Heart left ventricle (tissue), 13 donors: ENCODE data around the gene PIP5K1B.

Source experiments
- POLR2A ChIP-seq, 2 donors: fragments of 450-650 bp; IDR thresholded peaks; one replicate each; pipeline ENCODE4 v1.6.1; 2017; ENCODE audit warnings: antibody characterized with exemption in 2 of 2, mild to moderate bottlenecking in 2 of 2, moderate library complexity in 2 of 2
- TF ChIP-seq, protein P1 (sequence below), 12 donors: fragments of 200-600 bp; sonication (generic) in 4 of 12; IDR thresholded peaks; one replicate each; pipeline versions ENCODE4 v1.5.0 to v1.8.0; 2018 to 2022; ENCODE audit warnings: antibody characterized with exemption in 12 of 12, mild to moderate bottlenecking in 5 of 12
- donor health status: ischemic (EF 13 %, LVEDD 7.1; RV severe dilation, severe dysfunction).
- donor health status: DM: no; HTN: yes; CAD: no.
- donor health status: DM: no; HTN: no; CAD: no.
- donor health status: ischemic (EF 25% LVEDD 6.9; RV normal size, moderate dysfunction).
- donor health status: ischemic (EF 25% LVEDD 5.7; RV mildly dilated, moderate dysfunction).
- donor health status: ischemic (EF 35%, LVEDD 5.7; RV mildly dilated, moderate dysfunction).
- donor health status: nonischemic (EF 11% LVEDD 7.7; RV severe dilation, severe dysfunction).
- donor health status: DM: yes; HTN: yes; CAD: no.
- donor health status: PGD.
- donor health status: ischemic (EF 29% LVEDD 5.4; RV normal size, mild dysfunction).
- donor health status: nonischemic (EF 23%, LVEDD 6.1; RV moderate dilation, normal function).

- no peak for TF ChIP-seq POLR2A (IDR thresholded peaks at IDR 0.05)
- TF ChIP-seq, protein P1, sequence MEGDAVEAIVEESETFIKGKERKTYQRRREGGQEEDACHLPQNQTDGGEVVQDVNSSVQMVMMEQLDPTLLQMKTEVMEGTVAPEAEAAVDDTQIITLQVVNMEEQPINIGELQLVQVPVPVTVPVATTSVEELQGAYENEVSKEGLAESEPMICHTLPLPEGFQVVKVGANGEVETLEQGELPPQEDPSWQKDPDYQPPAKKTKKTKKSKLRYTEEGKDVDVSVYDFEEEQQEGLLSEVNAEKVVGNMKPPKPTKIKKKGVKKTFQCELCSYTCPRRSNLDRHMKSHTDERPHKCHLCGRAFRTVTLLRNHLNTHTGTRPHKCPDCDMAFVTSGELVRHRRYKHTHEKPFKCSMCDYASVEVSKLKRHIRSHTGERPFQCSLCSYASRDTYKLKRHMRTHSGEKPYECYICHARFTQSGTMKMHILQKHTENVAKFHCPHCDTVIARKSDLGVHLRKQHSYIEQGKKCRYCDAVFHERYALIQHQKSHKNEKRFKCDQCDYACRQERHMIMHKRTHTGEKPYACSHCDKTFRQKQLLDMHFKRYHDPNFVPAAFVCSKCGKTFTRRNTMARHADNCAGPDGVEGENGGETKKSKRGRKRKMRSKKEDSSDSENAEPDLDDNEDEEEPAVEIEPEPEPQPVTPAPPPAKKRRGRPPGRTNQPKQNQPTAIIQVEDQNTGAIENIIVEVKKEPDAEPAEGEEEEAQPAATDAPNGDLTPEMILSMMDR (IDR thresholded peaks at IDR 0.05): no peak
Observed at GRCh38 chr9:68896486-68896885, 191.4 kb downstream of the PIP5K1B start.
